Middle frontal gyrus (tissue), 1 donor: ENCODE data around the gene TNFRSF11A.

Source experiments
- DNase-seq: peaks from one replicate; pipeline ENCODE4 v3.0.0-alpha.2; 2015; ENCODE audit warnings: low spot score; ENCODE audit errors: extremely low spot score

The TNFRSF11A gene

GRCh38 chr18:62381373-62381772 is 56.3 kb downstream of the TNFRSF11A start:
- no peak for DNase-seq

- no peak for DNase-seq
Observed at GRCh38 chr18:62384068-62384467, 59.0 kb downstream of the TNFRSF11A start.

DNA sequence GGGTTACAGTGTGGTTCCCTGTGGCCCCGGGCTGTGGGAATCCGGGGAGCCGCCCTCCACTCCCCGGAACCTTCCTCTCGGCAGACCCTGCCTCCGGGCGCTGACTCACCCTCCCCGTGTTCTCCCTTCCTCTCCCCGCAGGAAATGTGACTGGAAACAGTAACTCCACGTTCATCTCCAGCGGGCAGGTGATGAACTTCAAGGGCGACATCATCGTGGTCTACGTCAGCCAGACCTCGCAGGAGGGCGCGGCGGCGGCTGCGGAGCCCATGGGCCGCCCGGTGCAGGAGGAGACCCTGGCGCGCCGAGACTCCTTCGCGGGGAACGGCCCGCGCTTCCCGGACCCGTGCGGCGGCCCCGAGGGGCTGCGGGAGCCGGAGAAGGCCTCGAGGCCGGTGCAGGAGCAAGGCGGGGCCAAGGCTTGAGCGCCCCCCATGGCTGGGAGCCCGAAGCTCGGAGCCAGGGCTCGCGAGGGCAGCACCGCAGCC is 59.5 kb downstream of the TNFRSF11A start:
- no peak for DNase-seq

GRCh38 chr18:62386091-62386490 is 61.0 kb downstream of the TNFRSF11A start:
- DNase-seq = no peak

DNA sequence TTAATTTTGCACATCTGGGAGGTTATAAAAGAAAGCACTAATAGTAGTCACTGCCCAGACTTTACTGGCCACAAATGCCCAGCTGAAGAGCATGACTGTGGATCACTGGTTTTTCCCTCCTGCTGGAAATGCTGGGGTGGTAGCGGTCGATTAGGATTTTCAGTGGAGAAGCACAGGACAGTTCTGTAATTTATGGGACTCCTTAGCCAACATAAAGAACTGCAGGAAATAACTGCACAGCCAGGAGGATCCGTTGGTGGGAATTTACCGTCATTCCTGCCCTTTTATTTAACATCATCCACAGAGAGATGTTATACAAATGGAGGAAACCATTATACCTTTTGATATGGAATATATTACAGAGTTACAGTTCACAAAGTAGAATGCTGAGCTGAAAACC is 61.5 kb downstream of the TNFRSF11A start:
- no peak for DNase-seq

GRCh38 chr18:62387257-62387656 is 62.1 kb downstream of the TNFRSF11A start:
- DNase-seq = no peak

GRCh38 chr18:62388855-62389760 is 64.0 kb downstream of the TNFRSF11A start:
- DNase-seq = no peak

GRCh38 chr18:62389761-62390481 is 64.8 kb downstream of the TNFRSF11A start:
- DNase-seq = no peak

DNA sequence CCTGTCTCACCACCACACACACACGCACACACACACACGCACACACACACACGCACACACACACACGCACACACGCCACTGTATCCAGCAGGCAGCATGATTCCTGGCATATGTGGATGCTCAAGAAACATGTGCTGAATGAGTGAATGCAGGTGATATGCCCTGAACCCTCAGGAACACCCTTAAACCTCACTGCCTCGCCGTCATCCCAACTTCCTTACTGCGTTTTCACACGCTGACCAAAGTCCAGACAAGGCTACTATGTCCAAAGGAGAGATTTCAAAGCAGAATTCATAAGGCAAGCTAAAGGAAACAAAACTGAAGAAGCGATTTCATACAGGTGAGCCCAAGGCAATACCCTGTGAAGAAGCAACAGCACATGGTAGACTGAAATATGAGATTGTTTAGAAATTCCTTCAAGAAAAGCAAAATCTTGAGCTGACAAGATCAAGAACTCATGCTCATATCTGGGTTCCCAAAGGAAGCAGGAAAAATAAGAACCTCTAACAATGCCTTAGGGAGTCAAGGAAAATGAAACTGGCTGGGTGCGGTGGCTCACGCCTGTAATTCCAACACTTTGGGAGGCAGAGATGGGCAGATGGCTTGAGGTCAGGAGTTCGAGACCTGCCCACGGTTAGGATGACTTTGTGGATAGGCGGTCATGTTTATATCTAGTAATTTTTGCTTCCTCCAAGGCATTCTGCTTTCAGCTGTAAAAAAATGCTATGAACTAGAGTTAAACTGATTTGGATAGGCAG is 69.1 kb downstream of the TNFRSF11A start:
- no peak for DNase-seq

GRCh38 chr18:62396381-62396780 is 71.3 kb downstream of the TNFRSF11A start:
- DNase-seq = no peak

- no peak for DNase-seq
Observed at GRCh38 chr18:62396967-62397366, 71.9 kb downstream of the TNFRSF11A start.

GRCh38 chr18:62398291-62398690 is 73.2 kb downstream of the TNFRSF11A start:
- DNase-seq = no peak

- DNase-seq = no peak
Observed at GRCh38 chr18:62399276-62399675, 74.2 kb downstream of the TNFRSF11A start.

- DNase-seq = no peak
Observed at GRCh38 chr18:62399781-62400308, 74.7 kb downstream of the TNFRSF11A start.

DNA sequence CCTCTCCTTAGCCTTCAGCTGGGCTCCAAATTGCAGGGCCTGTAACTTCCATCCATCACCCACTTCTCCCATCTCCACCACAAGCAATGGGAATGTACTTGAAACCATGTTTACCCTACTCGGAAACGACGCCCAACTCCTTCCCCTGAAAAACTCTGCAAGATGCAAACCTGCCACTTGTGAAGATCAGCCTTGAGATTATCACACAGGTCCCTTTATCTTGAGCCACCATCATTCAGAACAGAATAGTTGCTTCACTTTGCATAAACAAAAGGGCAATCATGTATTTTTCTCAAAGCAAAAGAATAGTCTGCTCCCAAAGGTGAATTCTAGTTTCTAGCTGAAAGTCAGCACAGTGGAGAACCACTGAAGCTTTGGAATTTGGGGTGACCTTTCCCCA is 75.8 kb downstream of the TNFRSF11A start:
- no peak for DNase-seq

DNA sequence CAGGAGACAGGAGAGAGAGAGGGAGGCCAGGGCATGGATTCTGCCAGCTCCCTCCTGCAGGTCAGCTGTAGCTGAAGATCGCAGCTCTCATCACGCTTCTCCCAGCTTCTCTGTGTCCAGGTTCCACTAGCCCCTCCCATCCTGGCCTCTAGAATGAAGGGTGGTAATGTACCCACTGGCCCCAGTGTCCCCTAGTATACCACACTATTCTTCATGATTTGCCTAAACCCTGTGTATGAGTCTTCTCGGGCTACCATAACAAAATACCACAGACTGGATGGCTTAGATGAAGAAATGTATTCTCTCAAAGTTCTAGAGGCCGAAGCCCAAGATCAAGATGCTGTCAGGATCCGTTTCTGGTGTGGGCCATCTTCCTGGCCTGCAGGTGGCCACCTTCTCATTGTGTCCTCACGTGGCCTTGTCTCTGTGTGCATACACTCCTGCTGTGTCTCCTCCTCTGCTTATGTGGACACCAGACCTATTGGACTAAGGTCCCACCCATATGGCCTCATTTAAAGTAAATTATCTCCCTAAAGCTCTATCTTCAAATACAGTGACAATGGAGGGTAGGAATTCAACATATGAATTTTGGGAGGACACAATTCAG is 77.3 kb downstream of the TNFRSF11A start:
- DNase-seq = no peak

DNA sequence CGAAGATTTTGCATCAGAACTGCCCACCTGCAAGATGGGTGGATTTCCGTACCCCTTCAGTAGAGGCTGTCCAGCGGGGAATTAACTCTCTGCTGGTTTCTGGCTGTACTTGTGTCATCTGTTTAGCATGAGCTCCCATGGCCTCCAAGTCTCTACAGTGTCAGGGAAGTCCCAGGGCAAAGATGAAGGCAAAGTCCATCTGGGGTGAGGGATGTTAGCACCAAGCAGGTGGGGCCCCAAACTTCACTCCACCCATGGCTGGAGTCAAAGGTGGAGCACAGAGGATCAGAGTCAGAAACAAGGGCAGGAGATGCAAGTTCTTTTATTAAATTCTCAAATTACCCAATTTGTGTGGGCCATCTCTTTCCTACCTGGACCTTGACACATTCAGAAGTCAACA is 78.0 kb downstream of the TNFRSF11A start:
- DNase-seq = no peak

GRCh38 chr18:62404881-62405280 is 79.8 kb downstream of the TNFRSF11A start:
- DNase-seq = no peak

GRCh38 chr18:62407660-62408059 is 82.5 kb downstream of the TNFRSF11A start:
- DNase-seq = no peak

DNA sequence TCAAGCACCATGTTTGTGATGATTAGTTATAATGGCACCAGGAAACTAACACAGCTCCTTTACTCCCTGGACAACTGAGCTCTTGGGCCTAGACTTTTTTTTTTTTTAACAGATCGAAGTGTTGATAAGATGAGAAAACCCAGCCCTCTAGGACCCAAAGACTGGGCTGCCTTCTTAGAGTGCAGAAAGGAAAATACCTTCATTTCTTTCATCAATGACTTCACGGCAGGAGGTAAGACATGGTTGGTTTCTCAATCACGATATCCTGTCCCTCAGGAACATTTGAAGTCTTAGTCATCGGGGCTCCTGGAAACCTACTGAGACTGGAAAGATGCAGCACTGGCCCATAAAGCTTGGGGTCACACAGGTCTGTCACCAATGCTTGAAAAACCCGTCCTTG is 84.7 kb downstream of the TNFRSF11A start:
- DNase-seq = no peak
